NCI-H345 treated with DMSO at 0.1 percent for 48 hours (cell line): ENCODE results near the gene CNGA3.
"Not testable (repeated sequence)": the region's sequence is repeated elsewhere in the genome, so short reads cannot be mapped to it uniquely, and the experiment has no call there.

Source experiments
- DNase-seq: peaks from one replicate; lab custom pipeline; 2025; ENCODE audit not compliant: unreplicated experiment; lab: John Stamatoyannopoulos, UW

Gene CNGA3

DNA sequence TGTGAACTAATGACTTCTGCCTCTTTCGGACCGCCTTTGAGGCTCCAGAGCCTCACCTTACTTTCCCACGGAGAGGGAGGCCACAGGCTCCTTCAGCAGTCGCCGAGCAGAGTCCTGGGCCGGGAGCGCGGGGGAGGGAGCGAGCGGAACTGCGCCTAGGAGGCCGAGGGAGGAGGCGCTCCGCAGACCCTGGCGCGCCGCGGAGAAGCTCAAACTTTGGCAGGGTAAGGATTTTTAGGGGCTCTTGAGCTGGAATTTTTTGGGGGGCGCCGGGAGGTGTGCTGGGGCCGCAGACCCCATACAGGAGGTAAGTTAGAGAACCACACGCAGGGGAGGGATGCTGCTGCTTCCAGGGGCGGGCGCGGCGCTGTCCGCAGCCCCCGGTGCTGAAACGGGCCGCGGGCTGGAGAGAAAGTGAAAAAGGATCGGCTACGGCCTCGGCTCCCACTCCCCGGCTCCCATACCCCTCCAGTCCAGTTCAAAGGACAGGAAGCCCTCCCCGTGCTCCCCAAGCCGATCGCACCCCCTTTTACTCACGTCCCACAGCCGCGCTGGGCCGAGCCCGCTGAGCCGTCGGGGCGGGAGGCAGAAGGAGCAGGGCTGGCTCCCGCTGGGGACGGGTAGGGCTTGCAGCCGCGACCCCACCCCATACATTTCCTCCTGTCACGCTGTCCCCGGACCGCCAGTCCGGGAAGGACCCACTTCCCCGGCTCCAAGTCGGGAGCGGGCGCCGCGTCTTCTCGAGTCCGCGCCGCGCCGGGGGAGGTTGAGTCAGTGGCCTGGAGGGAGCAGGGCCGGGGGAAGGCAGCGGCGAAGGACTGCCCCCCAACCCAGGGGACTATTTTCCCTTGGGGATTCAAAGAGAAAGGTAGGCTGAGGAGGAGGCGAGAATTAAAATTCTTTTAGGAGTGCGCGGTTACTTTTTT is at the start of gene CNGA3:
Gene CNGA3 (plus strand): TSS at position 146 of the 926 bp plus-strand sequence. CDS start 23,520 bp downstream, outside the sequence.
- no peak for DNase-seq

DNA sequence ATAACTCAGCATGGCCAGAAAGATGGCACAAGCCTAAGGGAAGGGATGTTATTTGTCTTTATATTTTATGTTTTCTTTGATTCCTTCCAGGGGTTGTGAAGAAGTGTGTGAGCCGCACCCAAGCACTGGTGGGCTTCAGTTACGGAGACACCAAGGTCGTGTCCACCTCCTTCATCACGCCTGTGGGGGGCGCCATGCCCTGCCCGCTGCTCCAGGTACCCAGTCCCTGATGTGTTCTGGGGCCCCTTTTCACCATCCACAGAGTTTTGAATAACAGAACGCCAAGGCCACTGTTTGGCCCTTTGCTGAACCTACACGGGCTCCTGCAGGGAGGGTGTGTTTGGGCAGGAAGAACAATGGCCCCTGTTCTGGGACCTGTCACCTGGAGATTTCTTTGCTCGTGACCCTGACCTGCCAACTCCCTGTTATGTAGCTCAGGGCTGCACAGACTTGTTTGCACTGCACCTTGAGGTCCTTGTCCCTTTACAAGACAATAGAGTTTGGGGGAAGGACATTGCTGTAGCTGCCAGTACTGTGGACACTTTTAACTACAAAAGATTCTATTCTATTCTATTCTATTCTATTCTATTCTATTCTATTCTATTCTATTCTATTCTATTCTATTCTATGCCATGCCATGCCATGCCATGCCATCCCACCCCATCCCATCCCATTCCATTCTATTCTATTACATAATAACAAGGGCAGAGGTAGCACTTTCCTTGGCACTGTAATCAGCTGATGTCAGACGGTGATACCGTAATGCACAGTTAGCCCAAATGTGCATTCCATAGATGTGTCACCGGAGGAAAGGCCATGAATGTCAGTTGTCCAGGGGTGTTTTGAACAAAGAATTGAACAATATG is 48.2 kb upstream of the CNGA3 start:
- DNase-seq = no peak

DNA sequence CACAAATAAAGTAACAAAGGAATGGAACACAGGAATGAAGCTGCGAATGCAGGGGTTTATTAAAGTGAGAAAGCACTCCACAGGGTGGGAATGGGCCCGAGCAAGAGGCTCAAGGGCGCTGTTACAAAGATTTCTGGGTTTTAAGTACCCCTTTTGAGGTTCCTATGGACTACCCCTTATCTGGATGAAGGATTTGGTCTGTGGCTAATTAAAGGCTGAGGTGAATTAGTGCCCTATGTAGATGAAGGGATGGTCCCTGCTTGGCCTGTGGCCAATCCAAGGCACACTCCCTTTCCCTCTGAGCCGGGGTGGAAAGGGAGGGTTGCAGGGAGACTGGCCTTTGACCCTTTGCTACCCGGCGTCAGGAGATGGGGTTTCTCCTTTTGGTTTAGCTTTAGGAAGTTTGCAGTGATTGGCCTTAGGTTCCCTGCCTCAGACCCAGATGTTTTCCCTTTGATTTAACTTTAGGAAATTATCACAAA is 47.5 kb upstream of the CNGA3 start:
- no peak for DNase-seq

DNA sequence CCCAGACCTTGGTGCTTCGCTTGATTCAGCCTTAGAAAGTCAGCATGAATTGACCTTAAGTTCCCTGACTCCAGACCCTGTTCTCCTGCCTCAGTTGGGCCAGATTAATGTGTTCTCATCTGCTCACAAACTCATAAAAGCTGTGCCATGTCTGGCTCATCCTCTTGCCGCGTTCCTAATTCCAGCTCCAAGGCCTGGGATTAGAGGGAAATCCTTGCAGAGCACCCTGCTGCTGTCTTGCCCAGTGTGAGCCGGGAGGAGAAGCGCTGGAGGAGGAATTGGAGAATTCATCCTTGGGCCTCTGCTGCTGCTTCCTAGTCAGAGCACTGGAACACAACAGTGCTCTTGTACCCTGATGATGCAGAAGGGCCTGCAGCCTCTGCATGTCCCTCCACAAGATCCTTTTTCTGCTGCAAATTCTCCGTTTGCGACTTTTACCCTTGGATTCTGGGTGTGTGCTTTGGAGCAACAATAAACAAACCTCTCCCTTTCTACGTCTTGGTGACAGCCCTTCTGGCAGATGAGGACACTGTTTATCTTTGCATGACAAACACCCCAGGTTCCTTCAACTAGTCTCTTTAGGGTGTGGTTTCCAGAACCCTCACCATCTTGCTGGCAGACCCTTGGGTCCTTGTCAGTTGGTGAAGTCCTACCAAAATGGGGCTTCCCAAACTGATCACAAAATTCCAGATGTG is 46.9 kb upstream of the CNGA3 start:
- no peak for DNase-seq

DNA sequence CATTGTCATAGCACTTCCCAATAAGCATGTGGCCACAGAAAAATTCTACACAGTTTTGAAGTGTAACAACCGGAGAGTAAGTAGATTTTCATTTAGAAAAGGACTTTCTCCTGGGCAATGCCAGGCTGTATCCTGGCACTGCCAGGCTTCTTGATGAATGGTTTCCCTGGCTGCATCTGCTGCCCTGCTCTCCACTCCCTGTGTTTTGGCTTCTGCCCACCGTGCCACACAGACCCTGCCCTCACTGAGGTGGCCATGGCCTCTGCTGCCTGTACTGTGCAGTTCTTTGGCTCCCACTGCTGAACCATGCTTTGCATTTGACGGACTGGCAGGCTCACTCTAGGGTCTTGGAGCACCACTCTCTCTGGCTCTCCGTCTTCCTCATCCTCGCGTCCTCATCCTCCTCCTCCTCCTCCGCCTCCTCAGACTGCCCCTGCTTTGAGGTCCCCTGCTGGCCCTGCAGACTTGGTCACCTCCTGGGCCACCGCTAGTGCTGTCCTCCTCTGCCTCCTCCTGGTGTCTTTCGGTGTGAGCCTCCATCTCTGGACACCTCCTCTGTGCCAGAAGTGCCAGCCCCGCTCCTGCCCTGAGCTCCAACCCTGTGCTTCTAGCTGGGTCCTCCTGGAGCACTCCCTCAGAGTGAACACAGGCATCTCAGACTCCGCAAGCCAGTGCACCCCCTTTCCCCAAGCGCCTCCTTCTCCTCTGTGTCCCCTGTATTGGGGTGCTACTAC is 45.9 kb upstream of the CNGA3 start:
- no peak for DNase-seq

DNA sequence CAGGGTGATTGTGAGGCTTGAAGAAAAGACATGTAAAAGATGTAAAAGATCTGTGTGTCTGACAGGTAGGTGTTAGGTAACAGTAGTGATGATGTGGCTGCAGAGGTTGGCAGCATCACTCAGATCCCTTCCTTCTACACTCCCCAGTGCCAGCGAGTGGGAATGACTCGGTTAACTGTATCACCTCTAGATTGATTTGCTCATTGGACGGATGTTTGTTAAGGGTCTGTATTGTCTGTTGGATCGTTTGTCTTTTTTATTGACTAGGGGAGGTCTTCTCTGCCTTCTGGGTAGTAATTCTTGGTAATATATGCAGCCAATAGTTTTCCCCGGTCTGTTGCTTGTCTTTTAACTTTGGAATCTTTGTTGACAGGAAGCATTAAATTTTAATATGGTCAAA is 44.8 kb upstream of the CNGA3 start:
- no peak for DNase-seq

DNA sequence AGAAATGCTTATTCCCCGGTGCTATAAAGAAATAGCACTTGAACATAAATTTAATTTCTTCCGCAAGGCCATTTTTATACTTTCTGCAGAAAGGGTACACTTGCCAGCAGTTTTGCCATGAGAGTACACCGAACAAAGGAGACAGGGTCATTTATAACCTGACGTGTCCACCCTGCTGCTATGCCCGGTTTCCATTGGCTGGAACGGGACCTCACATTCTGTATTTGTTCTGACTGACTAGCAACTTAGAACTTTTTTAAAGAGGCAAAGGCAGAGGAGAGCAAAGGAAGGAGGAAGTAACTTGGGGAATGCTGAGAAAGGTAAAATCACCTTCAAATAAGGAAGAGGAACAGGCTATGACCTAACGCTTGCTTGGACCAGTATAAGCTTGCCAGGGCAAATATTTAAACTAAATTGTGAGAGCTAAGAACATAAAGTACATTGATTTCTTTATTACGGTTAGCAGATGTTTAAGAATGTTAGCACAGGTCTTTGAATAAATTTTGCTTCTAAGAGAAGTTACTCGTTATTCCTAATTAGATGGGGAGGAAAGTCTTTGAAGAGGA is 39.0 kb upstream of the CNGA3 start:
- DNase-seq = not testable (repeated sequence)

DNA sequence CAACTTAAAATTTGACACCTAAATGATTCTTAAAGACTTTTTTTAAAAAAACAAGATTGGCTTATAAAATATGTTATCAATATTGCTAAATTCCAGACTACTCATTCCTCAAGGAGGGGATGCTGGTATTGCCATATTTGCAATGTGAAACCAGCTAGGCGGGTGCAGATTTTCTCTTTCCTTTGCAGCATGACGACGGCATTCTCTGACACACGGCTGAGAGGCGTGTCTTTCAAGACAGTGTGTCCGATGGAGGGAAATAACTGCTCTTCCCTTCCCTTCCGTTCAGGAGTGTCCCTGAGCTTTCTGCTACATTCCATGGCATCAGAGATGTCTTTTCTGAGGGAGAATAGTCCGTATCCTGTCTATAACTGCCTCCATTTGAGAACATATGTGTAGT is 38.2 kb upstream of the CNGA3 start:
- DNase-seq = no peak

DNA sequence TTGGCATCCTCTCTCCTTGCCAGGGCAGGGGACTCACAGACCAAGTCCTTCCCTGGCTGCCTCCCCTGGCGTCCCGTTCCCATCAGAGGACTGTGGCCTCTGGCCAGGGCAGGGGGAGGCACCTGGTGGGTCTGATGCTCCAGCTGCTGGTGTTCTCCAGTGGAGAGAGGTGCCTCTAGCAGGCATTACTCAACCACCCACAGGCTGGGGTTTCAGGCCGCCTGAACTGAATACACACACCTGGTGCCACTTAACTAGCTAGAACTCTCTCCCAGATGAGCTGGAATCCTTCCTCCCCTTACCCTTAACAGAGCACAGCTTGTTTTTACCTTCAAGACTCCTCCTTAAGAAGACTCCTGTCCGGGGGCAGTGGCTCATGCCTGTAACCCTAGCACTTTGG is 37.7 kb upstream of the CNGA3 start:
- peak; percentile 73 for DNase-seq

DNA sequence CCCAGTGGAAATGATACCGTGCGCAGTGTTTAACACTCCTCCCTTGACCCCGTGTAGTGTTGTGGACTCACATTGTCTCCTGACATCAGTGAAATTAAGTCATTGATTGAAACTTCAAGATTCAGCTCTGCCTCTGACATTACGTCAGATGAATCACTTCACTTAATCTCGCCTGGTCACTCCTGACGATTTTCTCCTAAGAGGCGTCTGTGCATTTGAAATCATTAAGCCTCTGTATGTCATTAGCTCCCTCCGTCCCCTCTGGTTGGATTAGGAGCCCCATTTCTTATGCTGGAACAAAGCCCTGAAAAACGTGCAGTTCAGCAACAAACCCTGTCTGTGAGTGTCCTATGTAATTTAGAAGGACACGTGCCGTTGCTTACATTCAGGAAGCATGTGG is 36.7 kb upstream of the CNGA3 start:
- no peak for DNase-seq

DNA sequence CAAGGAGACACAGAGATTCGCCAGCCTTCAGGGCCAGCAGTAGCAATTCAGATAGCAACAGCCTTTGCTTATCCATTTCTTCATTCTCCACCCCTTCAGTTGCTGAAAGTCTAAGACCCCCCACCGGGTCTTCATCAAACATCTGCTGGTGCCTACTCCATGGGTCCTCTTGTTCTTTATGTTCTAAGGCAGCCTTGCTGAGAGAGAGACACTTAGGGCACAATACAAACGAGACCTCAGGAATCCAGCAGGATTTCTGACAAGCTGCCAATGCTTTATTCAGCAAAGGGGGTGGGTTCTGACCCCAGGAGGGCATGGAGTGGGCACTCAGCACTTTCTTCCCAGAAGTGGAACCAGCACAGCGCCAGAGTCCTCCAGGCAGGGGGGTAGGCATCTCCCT is 36.2 kb upstream of the CNGA3 start:
- peak; percentile 92 for DNase-seq

DNA sequence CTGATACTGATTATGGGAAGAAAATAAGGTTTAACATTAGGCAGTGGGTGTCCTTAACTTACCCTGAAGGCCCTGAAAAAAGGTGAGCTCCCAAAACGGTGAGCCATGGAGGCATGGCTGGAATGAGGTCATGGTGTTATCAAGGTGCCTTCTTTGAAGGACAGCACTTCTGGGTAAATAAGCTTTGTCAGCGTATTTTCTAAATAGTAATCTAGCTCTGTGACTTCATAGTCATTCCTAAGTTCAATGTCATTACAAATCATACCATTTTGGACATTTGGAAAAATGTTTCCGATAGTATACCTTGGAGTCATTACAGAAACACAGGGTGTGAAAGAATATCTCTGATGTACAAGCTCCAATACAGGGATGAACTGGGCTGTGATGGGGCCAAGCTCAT is 35.2 kb upstream of the CNGA3 start:
- DNase-seq = no peak

DNA sequence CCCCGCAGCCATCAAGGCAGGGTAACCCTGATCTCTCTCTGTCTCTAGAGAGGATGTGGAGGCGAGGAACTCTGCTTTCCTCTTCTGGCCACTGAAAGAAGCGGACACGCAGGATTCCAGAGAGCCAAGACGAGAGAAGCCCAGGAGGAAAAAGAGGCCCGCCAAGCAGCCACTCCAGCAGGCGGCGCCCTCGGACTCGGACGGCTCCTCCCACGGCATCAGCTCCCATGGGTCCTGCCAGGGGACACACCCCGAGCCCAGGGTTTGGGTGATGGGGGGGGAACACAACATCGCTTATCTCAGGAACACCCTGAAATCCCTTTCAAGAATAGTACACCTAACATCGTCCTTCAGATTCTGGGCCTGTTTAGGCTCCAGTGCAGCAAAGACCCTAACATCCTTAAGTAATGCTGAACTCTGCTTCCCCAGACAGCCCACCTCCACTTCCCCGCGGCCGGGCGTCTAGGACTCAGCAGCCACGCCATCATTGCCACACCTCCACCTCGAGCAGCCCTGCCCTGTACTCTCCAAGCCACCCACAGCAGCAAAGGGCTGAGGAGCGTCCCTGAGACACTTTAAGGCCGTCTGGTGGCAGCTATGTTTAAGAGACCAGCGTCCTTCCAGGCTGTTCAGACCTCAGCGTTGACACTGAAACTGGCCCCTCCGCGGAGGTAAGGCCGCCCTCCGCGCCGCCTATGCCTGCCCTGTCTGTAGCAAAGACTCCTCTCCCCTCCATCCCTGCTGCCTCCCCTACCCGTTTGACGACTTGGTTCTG is 34.3 kb upstream of the CNGA3 start:
- DNase-seq = no peak

DNA sequence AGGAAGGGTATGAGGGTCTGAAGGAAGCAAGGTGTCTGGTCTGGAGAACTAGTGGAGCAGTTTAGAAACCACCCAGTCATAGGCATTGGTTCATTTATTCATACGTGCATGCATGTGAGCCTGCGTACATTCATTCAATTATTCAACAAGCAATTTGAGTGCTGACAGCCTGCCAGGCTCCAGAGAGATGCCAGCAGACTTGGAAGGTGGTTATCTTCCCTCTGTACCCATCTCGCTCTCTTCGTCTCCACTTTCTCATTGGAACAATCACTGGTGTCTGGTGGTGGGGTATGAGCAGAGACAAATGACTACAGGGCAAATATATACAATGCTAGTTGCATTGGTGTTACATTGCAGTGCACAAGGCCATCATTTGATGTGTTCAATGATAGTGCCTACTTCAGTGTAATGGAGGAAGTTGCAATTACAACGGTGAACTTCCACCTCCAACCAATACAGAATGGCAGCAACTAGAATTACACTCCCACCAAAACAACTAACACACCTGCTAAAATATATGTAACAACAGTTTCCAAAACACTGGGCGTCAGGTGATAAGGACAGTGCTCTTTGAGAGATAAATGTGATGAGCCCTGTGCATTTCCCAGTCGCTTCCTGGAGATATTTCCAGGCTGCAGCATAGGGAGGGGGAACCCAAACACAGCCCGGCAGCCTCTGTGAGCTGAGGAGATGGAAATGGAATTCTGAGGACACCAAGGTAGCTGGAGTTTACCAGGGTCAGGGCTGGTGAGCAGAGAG is 32.6 kb upstream of the CNGA3 start:
- no peak for DNase-seq

DNA sequence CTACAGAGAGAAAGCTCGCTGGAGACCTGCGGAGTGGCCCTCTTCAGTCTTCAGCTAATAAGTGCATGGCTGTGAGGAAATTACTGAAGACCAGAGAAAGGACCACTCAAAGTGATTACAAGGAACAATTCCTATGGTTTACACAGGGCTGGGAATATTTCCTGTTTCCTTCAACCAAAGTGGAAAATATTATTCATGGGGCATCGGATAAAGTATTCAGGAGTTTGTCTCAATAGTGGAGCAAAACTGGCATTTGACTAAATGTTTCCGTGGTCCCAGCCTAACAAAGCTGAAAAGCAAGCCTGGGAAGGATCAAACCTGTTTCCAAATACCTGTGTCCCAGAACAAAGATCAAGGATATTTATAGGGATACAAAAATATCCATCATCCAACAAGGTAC is 32.0 kb upstream of the CNGA3 start:
- no peak for DNase-seq

DNA sequence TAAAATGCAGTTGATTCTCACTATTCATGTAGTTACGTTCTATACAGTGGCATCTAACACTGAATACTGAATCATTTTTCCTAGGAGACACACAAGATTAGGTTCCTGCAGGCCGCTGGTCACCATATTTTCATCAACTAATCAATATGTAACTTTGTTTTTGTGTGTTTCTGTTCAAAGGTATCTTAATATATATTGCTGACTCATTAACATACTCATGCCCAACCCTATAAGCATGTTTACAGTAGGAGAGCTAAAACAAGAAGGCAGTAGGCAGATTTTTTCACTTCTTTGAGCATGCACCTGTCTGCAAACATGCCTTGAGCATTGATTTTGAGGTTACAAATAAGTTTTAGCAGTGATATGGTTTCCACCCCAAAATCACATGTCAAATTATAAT is 30.3 kb upstream of the CNGA3 start:
- DNase-seq = no peak

DNA sequence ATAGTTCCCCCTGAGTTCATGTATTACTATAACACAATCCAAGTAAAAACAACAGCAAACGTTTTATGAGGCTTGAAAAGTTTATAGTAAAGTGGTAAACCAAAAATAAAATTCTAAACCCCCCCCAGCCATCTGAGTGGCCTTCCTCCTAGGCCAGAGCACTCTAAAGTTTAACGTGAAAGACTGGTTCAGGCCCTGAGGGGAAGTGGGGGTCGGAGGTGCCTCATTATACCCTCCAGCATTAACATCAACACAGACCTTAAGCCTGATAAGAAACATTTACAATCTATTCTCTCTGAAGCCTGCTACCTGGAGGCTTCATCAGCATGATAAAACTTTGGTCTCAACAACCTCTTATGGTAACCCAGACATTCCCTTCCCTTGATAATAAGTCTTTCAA is 29.0 kb upstream of the CNGA3 start:
- no peak for DNase-seq

DNA sequence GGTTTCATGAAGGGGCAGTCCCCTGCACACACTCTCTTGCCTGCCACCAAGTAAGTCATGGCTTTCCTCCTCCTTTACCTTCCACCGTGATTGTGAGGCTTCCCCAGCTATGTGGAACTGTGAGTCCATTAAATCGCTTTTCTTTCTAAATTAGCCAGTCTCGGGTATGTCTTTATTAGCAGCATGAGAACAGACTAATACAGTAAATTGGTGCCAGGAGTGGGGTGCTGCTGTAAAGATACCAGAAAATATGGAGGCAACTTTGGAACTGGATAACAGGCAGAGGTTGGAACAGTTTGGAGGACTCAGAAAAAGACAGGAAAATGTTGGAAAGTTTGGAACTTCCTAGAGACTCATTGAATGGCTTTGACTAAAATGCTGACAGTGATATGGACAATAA is 26.1 kb upstream of the CNGA3 start:
- DNase-seq = not testable (repeated sequence)

DNA sequence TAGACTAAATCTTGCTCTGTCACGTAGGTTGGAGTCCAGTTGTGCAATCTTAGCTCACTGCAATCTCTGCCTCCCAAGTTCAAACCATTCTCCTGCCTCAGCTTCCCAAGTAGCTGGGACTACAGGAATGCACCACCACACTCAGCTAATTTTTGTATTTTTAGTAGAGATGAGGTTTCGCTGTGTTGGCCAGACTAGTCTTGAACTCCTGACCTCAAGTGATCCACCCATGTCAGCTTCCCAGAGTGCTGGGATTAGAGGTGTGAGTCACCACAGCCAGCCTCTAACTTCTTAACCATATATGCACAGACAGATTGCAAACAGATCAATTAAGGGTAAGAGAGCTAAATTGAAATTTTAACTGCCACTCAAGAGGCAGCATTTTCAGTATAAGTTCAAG is 22.1 kb upstream of the CNGA3 start:
- no peak for DNase-seq
